Measurements from ENCODE around the gene ZNF536.

GRCh38 chr19:30393729-30394480 lies 21.7 kb downstream of the ZNF536 start:
- TF ChIP-seq NR1H2 (CRISPR knock-in tag; IDR thresholded peaks at IDR 0.05; ENCODE audit: borderline replicate concordance, low read depth) (no peak), IRF2 (CRISPR knock-in tag; IDR thresholded peaks at IDR 0.05) (no peak), FOXJ3 (CRISPR knock-in tag; IDR thresholded peaks at IDR 0.05; ENCODE audit: borderline replicate concordance) (no peak), DNMT3B (CRISPR knock-in tag; conservative IDR thresholded peaks at IDR 0.05) (no peak), LCORL (IDR thresholded peaks at IDR 0.05) (no peak), LCORL (CRISPR knock-in tag; IDR thresholded peaks at IDR 0.05) (no peak), ZNF33A (CRISPR knock-in tag; IDR thresholded peaks at IDR 0.05; ENCODE audit: borderline replicate concordance) (no peak), TOE1 (CRISPR knock-in tag; IDR thresholded peaks at IDR 0.05) (no peak), POLR2AphosphoS5 (IDR thresholded peaks at IDR 0.05; ENCODE audit: low read depth, low read length) (no peak), ZMYM4 (CRISPR knock-in tag; IDR thresholded peaks at IDR 0.05) (no peak), CBX2 (IDR thresholded peaks at IDR 0.05; ENCODE audit: low read depth, low read length) (no peak), CBX2 (CRISPR knock-in tag; IDR thresholded peaks at IDR 0.05; ENCODE audit: low read depth) (no peak)
- TF ChIP-seq, protein P1, sequence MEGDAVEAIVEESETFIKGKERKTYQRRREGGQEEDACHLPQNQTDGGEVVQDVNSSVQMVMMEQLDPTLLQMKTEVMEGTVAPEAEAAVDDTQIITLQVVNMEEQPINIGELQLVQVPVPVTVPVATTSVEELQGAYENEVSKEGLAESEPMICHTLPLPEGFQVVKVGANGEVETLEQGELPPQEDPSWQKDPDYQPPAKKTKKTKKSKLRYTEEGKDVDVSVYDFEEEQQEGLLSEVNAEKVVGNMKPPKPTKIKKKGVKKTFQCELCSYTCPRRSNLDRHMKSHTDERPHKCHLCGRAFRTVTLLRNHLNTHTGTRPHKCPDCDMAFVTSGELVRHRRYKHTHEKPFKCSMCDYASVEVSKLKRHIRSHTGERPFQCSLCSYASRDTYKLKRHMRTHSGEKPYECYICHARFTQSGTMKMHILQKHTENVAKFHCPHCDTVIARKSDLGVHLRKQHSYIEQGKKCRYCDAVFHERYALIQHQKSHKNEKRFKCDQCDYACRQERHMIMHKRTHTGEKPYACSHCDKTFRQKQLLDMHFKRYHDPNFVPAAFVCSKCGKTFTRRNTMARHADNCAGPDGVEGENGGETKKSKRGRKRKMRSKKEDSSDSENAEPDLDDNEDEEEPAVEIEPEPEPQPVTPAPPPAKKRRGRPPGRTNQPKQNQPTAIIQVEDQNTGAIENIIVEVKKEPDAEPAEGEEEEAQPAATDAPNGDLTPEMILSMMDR (CRISPR knock-in tag; IDR thresholded peaks at IDR 0.05) = no peak
- TF ChIP-seq, protein P2, sequence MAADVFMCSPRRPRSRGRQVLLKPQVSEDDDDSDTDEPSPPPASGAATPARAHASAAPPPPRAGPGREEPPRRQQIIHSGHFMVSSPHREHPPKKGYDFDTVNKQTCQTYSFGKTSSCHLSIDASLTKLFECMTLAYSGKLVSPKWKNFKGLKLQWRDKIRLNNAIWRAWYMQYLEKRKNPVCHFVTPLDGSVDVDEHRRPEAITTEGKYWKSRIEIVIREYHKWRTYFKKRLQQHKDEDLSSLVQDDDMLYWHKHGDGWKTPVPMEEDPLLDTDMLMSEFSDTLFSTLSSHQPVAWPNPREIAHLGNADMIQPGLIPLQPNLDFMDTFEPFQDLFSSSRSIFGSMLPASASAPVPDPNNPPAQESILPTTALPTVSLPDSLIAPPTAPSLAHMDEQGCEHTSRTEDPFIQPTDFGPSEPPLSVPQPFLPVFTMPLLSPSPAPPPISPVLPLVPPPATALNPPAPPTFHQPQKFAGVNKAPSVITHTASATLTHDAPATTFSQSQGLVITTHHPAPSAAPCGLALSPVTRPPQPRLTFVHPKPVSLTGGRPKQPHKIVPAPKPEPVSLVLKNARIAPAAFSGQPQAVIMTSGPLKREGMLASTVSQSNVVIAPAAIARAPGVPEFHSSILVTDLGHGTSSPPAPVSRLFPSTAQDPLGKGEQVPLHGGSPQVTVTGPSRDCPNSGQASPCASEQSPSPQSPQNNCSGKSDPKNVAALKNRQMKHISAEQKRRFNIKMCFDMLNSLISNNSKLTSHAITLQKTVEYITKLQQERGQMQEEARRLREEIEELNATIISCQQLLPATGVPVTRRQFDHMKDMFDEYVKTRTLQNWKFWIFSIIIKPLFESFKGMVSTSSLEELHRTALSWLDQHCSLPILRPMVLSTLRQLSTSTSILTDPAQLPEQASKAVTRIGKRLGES (CRISPR knock-in tag; IDR thresholded peaks at IDR 0.05; ENCODE audit: borderline replicate concordance) = no peak
- TF ChIP-seq, protein P3, sequence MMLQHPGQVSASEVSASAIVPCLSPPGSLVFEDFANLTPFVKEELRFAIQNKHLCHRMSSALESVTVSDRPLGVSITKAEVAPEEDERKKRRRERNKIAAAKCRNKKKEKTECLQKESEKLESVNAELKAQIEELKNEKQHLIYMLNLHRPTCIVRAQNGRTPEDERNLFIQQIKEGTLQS (CRISPR knock-in tag; IDR thresholded peaks at IDR 0.05) = no peak
